IMR-90 (cell line): ENCODE measurements around the gene ADCY5. TPM values are rescaled to one million over a fixed set of nuclear protein-coding genes. Genes with fewer than 3 reads are reported as not detected.

Source experiments
- ATAC-seq: fragments of 200-7000 bp; cut with Tn5 transposase; 2 replicates; pipeline ENCODE4 v1.9.1; 2020; ENCODE audit warnings: low read depth, mild to moderate bottlenecking, moderate library complexity
- BruUV-seq: library from RNA; stranded (reverse); fragments of 400-500 nt; replicated peaks from 2 replicates; lab custom pipeline; 2021; lab: Mats Ljungman, UMichigan
- CTCF ChIA-PET: fragments of 300-600 bp; formaldehyde crosslinking; extraction: SDS; loops from one replicate; lab custom pipeline; 2021; ENCODE audit warnings: antibody characterized with exemption; lab: Yijun Ruan, JAX
- POLR2A ChIA-PET: fragments of 300-600 bp; sonication (Branson Sonifier 250); formaldehyde crosslinking; loops from one replicate; lab custom pipeline; 2022; ENCODE audit warnings: antibody characterized with exemption; ENCODE audit not compliant: unreplicated experiment; lab: Charles Lee
- DNase-seq: peaks from one replicate; pipeline ENCODE4 v3.0.0; 2013
- H2AFZ ChIP-seq: replicated peaks from 2 replicates; pipeline ENCODE3; 2013; ENCODE audit warnings: low read length, mild to moderate bottlenecking; ENCODE audit not compliant: poor library complexity
- H2AK5ac ChIP-seq: 2 replicates; pipeline ENCODE4 v1.6.1; 2013; ENCODE audit warnings: low read depth, low read length, inconsistent platforms
- H2AK9ac ChIP-seq: replicated peaks from 2 replicates; pipeline ENCODE3; 2013; ENCODE audit warnings: mild to moderate bottlenecking, low read depth, low read length, moderate library complexity; ENCODE audit not compliant: poor library complexity
- H2BK120ac ChIP-seq: 2 replicates; pipeline ENCODE4 v1.6.1; 2013; ENCODE audit warnings: low read depth, low read length, inconsistent platforms
- H2BK15ac ChIP-seq: 3 replicates; pipeline ENCODE4 v1.6.1; 2013; ENCODE audit warnings: low read depth, low read length, inconsistent platforms
- H2BK20ac ChIP-seq: 2 replicates; pipeline ENCODE4 v1.6.1; 2013; ENCODE audit warnings: low read depth, mild to moderate bottlenecking, inconsistent platforms, low read length, moderate library complexity
- H2BK5ac ChIP-seq: 2 replicates; pipeline ENCODE4 v1.6.1; 2013; ENCODE audit warnings: mild to moderate bottlenecking, low read depth, low read length, inconsistent platforms; ENCODE audit not compliant: poor library complexity, severe bottlenecking
- H3K14ac ChIP-seq: replicated peaks from 2 replicates; pipeline ENCODE4 v1.6.1; 2013; ENCODE audit warnings: low read depth, low read length, inconsistent platforms
- H3K18ac ChIP-seq: 2 replicates; pipeline ENCODE4 v1.6.1; 2013; ENCODE audit warnings: low read depth, low read length, control low read depth
- H3K23ac ChIP-seq: 2 replicates; pipeline ENCODE4 v1.6.1; 2013; ENCODE audit warnings: low read depth, low read length, inconsistent platforms
- H3K27ac ChIP-seq: 2 replicates; pipeline ENCODE4 v1.5.1; 2013; ENCODE audit warnings: mild to moderate bottlenecking, control low read depth, low read length; ENCODE audit not compliant: insufficient read depth
- H3K27me3 ChIP-seq: 2 replicates; pipeline ENCODE4 v1.6.1; 2013; ENCODE audit warnings: low read length; ENCODE audit not compliant: control insufficient read depth, insufficient read depth
- H3K36me3 ChIP-seq: 2 replicates; pipeline ENCODE4 v1.6.1; 2013; ENCODE audit warnings: low read length, mixed read lengths; ENCODE audit not compliant: control insufficient read depth, insufficient read depth
- H3K4ac ChIP-seq: 2 replicates; pipeline ENCODE4 v1.6.1; 2013; ENCODE audit warnings: low read depth, low read length, inconsistent platforms
- H3K4me1 ChIP-seq: 2 replicates; pipeline ENCODE4 v1.6.1; 2013; ENCODE audit warnings: low read length, mixed read lengths; ENCODE audit not compliant: control insufficient read depth, insufficient read depth
- H3K4me2 ChIP-seq: 2 replicates; pipeline ENCODE4 v1.6.1; 2013; ENCODE audit warnings: low read depth, mild to moderate bottlenecking, control low read depth, low read length, moderate library complexity
- H3K4me3 ChIP-seq: 2 replicates; pipeline ENCODE4 v1.5.1; 2013; ENCODE audit warnings: low read depth, mild to moderate bottlenecking, control low read depth, low read length, moderate library complexity; ENCODE audit not compliant: insufficient read depth
- H3K56ac ChIP-seq: 2 replicates; pipeline ENCODE4 v1.6.1; 2013; ENCODE audit warnings: low read length, inconsistent platforms; ENCODE audit not compliant: insufficient read depth; ENCODE audit errors: extremely low read depth
- H3K79me1 ChIP-seq, 2 experiments: 2 replicates each; pipeline ENCODE4 v1.6.1; 2013; ENCODE audit warnings: low read length in 2 of 2, inconsistent platforms in 1 of 2, low read depth in 1 of 2
- H3K9ac ChIP-seq: 2 replicates; pipeline ENCODE4 v1.6.1; 2013; ENCODE audit warnings: low read depth, low read length, control low read depth
- H3K9me1 ChIP-seq: 2 replicates; pipeline ENCODE4 v1.6.1; 2013; ENCODE audit warnings: low read length, inconsistent platforms; ENCODE audit not compliant: insufficient read depth
- H3K9me3 ChIP-seq: 2 replicates; pipeline ENCODE4 v1.6.1; 2013; ENCODE audit warnings: low read length; ENCODE audit not compliant: control insufficient read depth, insufficient read depth
- H4K20me1 ChIP-seq: 2 replicates; pipeline ENCODE4 v1.6.1; 2013; ENCODE audit warnings: low read length, inconsistent platforms; ENCODE audit not compliant: insufficient read depth
- H4K5ac ChIP-seq: 2 replicates; pipeline ENCODE4 v1.6.1; 2013; ENCODE audit warnings: mild to moderate bottlenecking, low read depth, low read length, control low read depth
- H4K8ac ChIP-seq, 2 experiments: 2 replicates each; pipeline ENCODE4 v1.6.1; 2013; ENCODE audit warnings: low read depth in 2 of 2, low read length in 2 of 2, control low read depth in 1 of 2, inconsistent platforms in 1 of 2
- H4K91ac ChIP-seq: 2 replicates; pipeline ENCODE4 v1.6.1; 2013; ENCODE audit warnings: low read depth, low read length, inconsistent platforms; ENCODE audit not compliant: insufficient read depth
- BHLHE40 ChIP-seq: fragments of 150-350 bp; IDR thresholded peaks from 2 replicates; pipeline ENCODE4 v1.6.1; 2016; ENCODE audit warnings: mild to moderate bottlenecking, low read depth, low read length
- CEBPB ChIP-seq: IDR thresholded peaks from 2 replicates; pipeline ENCODE4 v1.6.1; 2012; ENCODE audit warnings: low read depth, low read length, improper control_type of control experiment
- CHD1 ChIP-seq: IDR thresholded peaks from 2 replicates; pipeline ENCODE4 v1.6.1; 2012; ENCODE audit warnings: low read depth, low read length, improper control_type of control experiment
- CTCF ChIP-seq: conservative IDR thresholded peaks from 2 replicates; pipeline ENCODE4 v1.5.1; 2012; ENCODE audit warnings: mild to moderate bottlenecking, low read depth, low read length, improper control_type of control experiment
- ELK1 ChIP-seq: fragments of 150-350 bp; IDR thresholded peaks from 2 replicates; pipeline ENCODE4 v1.6.1; 2016; ENCODE audit warnings: low read depth, mild to moderate bottlenecking, low read length, moderate library complexity, borderline replicate concordance
- FOS ChIP-seq: fragments of 150-350 bp; IDR thresholded peaks from 2 replicates; pipeline ENCODE4 v1.6.1; 2016; ENCODE audit warnings: low read depth, low read length
- MAFK ChIP-seq: IDR thresholded peaks from 2 replicates; pipeline ENCODE4 v1.6.1; 2012; ENCODE audit warnings: low read depth, low read length, improper control_type of control experiment
- MAZ ChIP-seq: IDR thresholded peaks from 2 replicates; pipeline ENCODE4 v1.6.1; 2012; ENCODE audit warnings: low read depth, mild to moderate bottlenecking, low read length, improper control_type of control experiment, moderate library complexity, borderline replicate concordance
- MXI1 ChIP-seq: IDR thresholded peaks from 2 replicates; pipeline ENCODE4 v1.6.1; 2012; ENCODE audit warnings: low read depth, mild to moderate bottlenecking, low read length, moderate library complexity, borderline replicate concordance
- POLR2A ChIP-seq: IDR thresholded peaks from 2 replicates; pipeline ENCODE4 v1.6.1; 2012; ENCODE audit warnings: mild to moderate bottlenecking, low read depth, low read length
- RAD21 ChIP-seq: IDR thresholded peaks from 2 replicates; pipeline ENCODE4 v1.6.1; 2012; ENCODE audit warnings: low read length, improper control_type of control experiment
- RCOR1 ChIP-seq: IDR thresholded peaks from 2 replicates; pipeline ENCODE4 v1.6.1; 2012; ENCODE audit warnings: mild to moderate bottlenecking, low read length, improper control_type of control experiment; ENCODE audit not compliant: insufficient replicate concordance
- RFX5 ChIP-seq: IDR thresholded peaks from 2 replicates; pipeline ENCODE4 v1.8.0; 2012; ENCODE audit warnings: low read depth, mild to moderate bottlenecking, low read length, moderate library complexity
- SMC3 ChIP-seq: fragments of 150-350 bp; IDR thresholded peaks from 2 replicates; pipeline ENCODE4 v1.6.1; 2016; ENCODE audit warnings: low read depth, mild to moderate bottlenecking, antibody characterized with exemption, low read length, moderate library complexity
- WGBS, 2 experiments: methylation state at CpG; one replicate each; pipeline versions ENCODE4 v1.1.5 to v1.1.7; 2013; ENCODE audit warnings: missing lambda C conversion rate in 2 of 2; ENCODE audit not compliant: insufficient read length in 1 of 2; ENCODE audit errors: extremely low coverage in 2 of 2; 5-methylcytosine and 5-hydroxymethylcytosine counted together
- dilution Hi-C: fragments of 300-500 bp; cut with HindIII; formaldehyde crosslinking; loops from one replicate; pipeline ENCODE4 v1.14.3; 2018; ENCODE audit warnings: low sequenced_read_pairs; ENCODE audit not compliant: unreplicated experiment
- in situ Hi-C: fragments of 300-500 bp; cut with MboI; formaldehyde crosslinking; loops from 3 replicates; pipeline ENCODE4 v1.14.3; 2019; ENCODE audit warnings: low sequenced_read_pairs, inconsistent platforms, mixed read lengths
- intact Hi-C: fragments of 100-400 bp; cut with micrococcal nuclease; formaldehyde crosslinking; loops from 2 replicates; pipeline ENCODE4 v1.10.0; 2022
- polyA plus RNA-seq, 3 experiments: library from polyadenylated mRNA; depleted of rRNA; stranded (reverse); fragments of >200 nt; gene quantifications; 2 replicates each; pipeline ENCODE4 v1.2.3, GENCODE V29; 2012; ENCODE audit warnings: low replicate concordance in 1 of 3
- total RNA-seq: library from RNA; depleted of rRNA; stranded (reverse); fragments of >200 nt; gene quantifications from 2 replicates; pipeline ENCODE4 v1.2.3, GENCODE V29; 2012
- TF ChIP-seq, protein P1 (sequence below): fragments of 150-350 bp; IDR thresholded peaks from 2 replicates; pipeline ENCODE4 v1.6.1; 2017; ENCODE audit warnings: mild to moderate bottlenecking, antibody characterized with exemption, low read length, low read depth

The ADCY5 gene
- total and polyA plus RNA-seq, 2 of the 4 experiments (the other 2 are of a cell fraction), result 0.14 to 0.18 TPM

GRCh38 chr3:123271466-123272159, 177.3 kb downstream of the ADCY5 start:
- Histone ChIP-seq H4K8ac (no peak overlapping the region), H2BK5ac (no peak overlapping the region), H3K23ac (no peak overlapping the region), H2AFZ (no peak overlapping the region), H2BK20ac (no peak overlapping the region), H4K91ac (no peak overlapping the region), H3K9ac (no peak overlapping the region), H2BK15ac (no peak overlapping the region), H2AK9ac (no peak overlapping the region), H3K9me1 (peaks cover 2% of the 10 kb centered on the region; the same call in 1 of the 2 replicates), H4K20me1 (no peaks in the 10 kb centered on the region), H3K56ac (no peak overlapping the region), H3K14ac (no peak overlapping the region), H3K36me3 (0 out of 2 replicates have a peak, but pooled peaks cover 1% of the 10 kb centered on the region), H3K4me3 (no peak overlapping the region), H3K27me3 (no peaks in the 10 kb centered on the region), H4K5ac (no peak overlapping the region), H3K4me2 (no peak overlapping the region), H3K79me1 (no peaks in the 10 kb centered on the region; a peak in 1 of 4 replicates), H3K4ac (no peak overlapping the region), H2BK120ac (no peak overlapping the region), H3K9me3 (no peaks in the 10 kb centered on the region), H3K4me1 (peaks cover 2% of the 10 kb centered on the region; the same call in 1 of the 2 replicates), H2AK5ac (no peak overlapping the region), H3K27ac (no peak overlapping the region), H3K18ac (no peak overlapping the region)
- no peak for TF ChIP-seq MXI1
- no peak for TF ChIP-seq BHLHE40
- TF ChIP-seq FOS, result no peak
- no peak for TF ChIP-seq MAZ
- no peak for TF ChIP-seq ELK1
- TF ChIP-seq POLR2A, result no peak
- TF ChIP-seq CEBPB, result no peak
- TF ChIP-seq, protein P1, sequence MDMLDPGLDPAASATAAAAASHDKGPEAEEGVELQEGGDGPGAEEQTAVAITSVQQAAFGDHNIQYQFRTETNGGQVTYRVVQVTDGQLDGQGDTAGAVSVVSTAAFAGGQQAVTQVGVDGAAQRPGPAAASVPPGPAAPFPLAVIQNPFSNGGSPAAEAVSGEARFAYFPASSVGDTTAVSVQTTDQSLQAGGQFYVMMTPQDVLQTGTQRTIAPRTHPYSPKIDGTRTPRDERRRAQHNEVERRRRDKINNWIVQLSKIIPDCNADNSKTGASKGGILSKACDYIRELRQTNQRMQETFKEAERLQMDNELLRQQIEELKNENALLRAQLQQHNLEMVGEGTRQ, result no peak
- TF ChIP-seq RAD21, result no peak
- TF ChIP-seq CTCF, result no peak
- no peak for TF ChIP-seq SMC3
- TF ChIP-seq RCOR1, result no peak
- TF ChIP-seq CHD1, result no peak
- no peak for TF ChIP-seq MAFK
- no peak for TF ChIP-seq RFX5
- DNase-seq (no peak), ATAC-seq (no peak)
- intact Hi-C loops, result no loop called here
- dilution Hi-C loops, result no loop called here
- WGBS, 2 experiments, result 0% methylated on average over 1 of the region's 5 CpGs; no CpG with 5 or more reads in 1 of the 2 experiments
- ChIA-PET POLR2A (no interaction called here), CTCF (no interaction called here)
- no TSS peak for BruUV-seq
- in situ Hi-C loops, result no loop called here
